GM23248 (cell line): ENCODE data around the gene ZNF526. TPM values are rescaled to one million over a fixed set of nuclear protein-coding genes. Genes with fewer than 3 reads are reported as not detected.

Source experiments
- DNase-seq: peaks from one replicate; pipeline ENCODE4 v3.0.0-alpha.2; 2015
- H2AFZ ChIP-seq: fragments of 200-600 bp; sonication (generic); 2 replicates; pipeline ENCODE4 v1.6.1; 2016; ENCODE audit warnings: antibody characterized with exemption
- H3F3A ChIP-seq: fragments of 200-600 bp; sonication (generic); 2 replicates; pipeline ENCODE4 v1.6.1; 2016; ENCODE audit warnings: mild to moderate bottlenecking, antibody characterized with exemption, mixed run types; ENCODE audit not compliant: insufficient read depth
- H3K27ac ChIP-seq: fragments of 200-600 bp; sonication (generic); 2 replicates; pipeline ENCODE4 v1.5.1; 2016; ENCODE audit warnings: mild to moderate bottlenecking
- H3K27me3 ChIP-seq: fragments of 200-600 bp; sonication (generic); replicated peaks from 2 replicates; pipeline ENCODE4 v1.6.1; 2016; ENCODE audit warnings: mild to moderate bottlenecking; ENCODE audit not compliant: insufficient read depth
- H3K36me3 ChIP-seq: fragments of 200-600 bp; sonication (generic); 2 replicates; pipeline ENCODE4 v1.6.1; 2016; ENCODE audit warnings: low read depth, mild to moderate bottlenecking
- H3K4me1 ChIP-seq: fragments of 200-600 bp; sonication (generic); 2 replicates; pipeline ENCODE4 v1.6.1; 2016; ENCODE audit warnings: mild to moderate bottlenecking; ENCODE audit not compliant: insufficient read depth
- H3K4me2 ChIP-seq: fragments of 200-600 bp; sonication (generic); one replicate; pipeline ENCODE4 v1.6.1; 2016; ENCODE audit warnings: mild to moderate bottlenecking; ENCODE audit not compliant: unreplicated experiment
- H3K4me3 ChIP-seq: fragments of 200-600 bp; sonication (generic); 2 replicates; pipeline ENCODE4 v1.5.1; 2016; ENCODE audit warnings: mild to moderate bottlenecking
- H3K79me2 ChIP-seq: fragments of 200-600 bp; sonication (generic); 2 replicates; pipeline ENCODE4 v1.6.1; 2016; ENCODE audit warnings: mild to moderate bottlenecking; ENCODE audit not compliant: insufficient read depth
- H3K9ac ChIP-seq: fragments of 200-600 bp; sonication (generic); 2 replicates; pipeline ENCODE4 v1.6.1; 2016; ENCODE audit warnings: mild to moderate bottlenecking
- H3K9me2 ChIP-seq: fragments of 200-600 bp; sonication (generic); 2 replicates; pipeline ENCODE4 v1.6.1; 2016; ENCODE audit warnings: mixed run types, mild to moderate bottlenecking, moderate library complexity; ENCODE audit not compliant: insufficient read depth
- H3K9me3 ChIP-seq: fragments of 200-600 bp; sonication (generic); one replicate; pipeline ENCODE4 v1.6.1; 2017; ENCODE audit warnings: low read depth
- H4K20me1 ChIP-seq: fragments of 200-600 bp; sonication (generic); 2 replicates; pipeline ENCODE4 v1.6.0; 2016; ENCODE audit not compliant: insufficient read depth
- EZH2 ChIP-seq: fragments of 200-600 bp; sonication (generic); IDR thresholded peaks from 2 replicates; pipeline ENCODE4 v1.6.1; 2018; ENCODE audit warnings: antibody characterized with exemption, mild to moderate bottlenecking; ENCODE audit not compliant: insufficient read depth, poor library complexity, severe bottlenecking
- EZH2phosphoT487 ChIP-seq: fragments of 200-600 bp; sonication (generic); IDR thresholded peaks from 2 replicates; pipeline ENCODE4 v1.6.1; 2018; ENCODE audit warnings: antibody characterized with exemption, moderate library complexity, mild to moderate bottlenecking, low read depth; ENCODE audit not compliant: insufficient read depth
- WGBS, 2 experiments: methylation state at CpG; one replicate each; pipeline ENCODE4 v1.1.6; 2015 to 2017; ENCODE audit warnings: low lambda C conversion rate in 2 of 2, low coverage in 1 of 2; ENCODE audit errors: missing lambda C conversion rate in 2 of 2; 5-methylcytosine and 5-hydroxymethylcytosine counted together
- in situ Hi-C: fragments of 300-500 bp; cut with MboI; formaldehyde crosslinking; loops from 2 replicates; pipeline ENCODE4 v1.15.0; 2020
- polyA plus RNA-seq: library from polyadenylated mRNA; unstranded; fragments of >200 nt; fragmentation: Nextera tagmentation; extraction: Ambion mirVana; gene quantifications from 2 replicates; pipeline ENCODE4 v1.2.1, GENCODE V29; 2016
- total RNA-seq: library from RNA; depleted of rRNA; stranded (reverse); fragments of >200 nt; shearing (Covaris generic); gene quantifications from 2 replicates; pipeline ENCODE4 v1.2.3, GENCODE V29; 2014

ZNF526 gene
- total and polyA plus RNA-seq, 2 experiments from 2014 or later = 7.8 to 10.2 TPM

DNA sequence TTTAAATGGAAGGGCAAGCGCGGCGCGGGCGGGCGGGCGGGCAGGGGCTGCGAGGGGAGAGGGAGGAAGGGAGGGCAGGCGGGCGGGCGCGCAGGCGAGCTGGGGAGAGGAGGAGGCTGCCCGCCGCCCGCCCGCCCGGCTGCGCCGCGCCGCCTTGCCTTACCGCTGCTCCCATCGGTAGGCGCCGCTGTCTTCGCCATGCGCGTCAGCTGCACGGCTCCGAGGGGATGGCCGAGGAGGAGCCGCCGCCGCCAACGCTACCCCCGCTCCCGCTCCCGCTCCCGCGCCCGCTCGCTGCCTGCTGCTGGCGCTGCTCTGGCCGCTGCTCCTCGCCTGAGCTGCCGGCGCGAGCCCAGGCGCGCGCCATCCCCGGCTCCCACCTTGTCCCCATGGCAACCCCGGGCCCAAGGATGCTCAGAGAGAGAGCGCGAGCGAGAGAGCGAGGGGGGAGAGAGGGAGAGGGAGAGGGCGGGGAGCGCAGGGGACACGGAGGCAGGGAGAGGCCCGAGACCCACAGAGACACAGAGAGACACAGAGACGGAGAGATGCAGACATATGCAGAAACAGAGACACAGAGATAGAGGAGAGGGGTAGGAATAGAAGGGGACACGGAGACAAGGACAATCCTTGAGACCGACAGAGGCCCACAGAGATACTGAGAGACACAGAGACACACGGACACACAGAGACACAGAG is 43.0 kb upstream of the ZNF526 start:
- H4K20me1 ChIP-seq = no peaks in the 10 kb centered on the region
- no peak overlapping the region for H3K27ac ChIP-seq
- no peak overlapping the region for H3K9ac ChIP-seq
- peak; percentile 91 for DNase-seq
- H3K4me3 ChIP-seq = peak overlapping the region; percentile 86
- no peaks in the 10 kb centered on the region for H3K79me2 ChIP-seq
- TF ChIP-seq EZH2 (no peak), EZH2phosphoT487 (no peak)
- H3K9me2 ChIP-seq = no peaks in the 10 kb centered on the region
- in situ Hi-C loops = no loop called here
- peak overlapping the region; percentile 96 for H3K4me2 ChIP-seq
- H2AFZ ChIP-seq = peak overlapping the region; percentile 34; the same call in 1 of the 2 replicates
- H3K27me3 ChIP-seq = peaks cover 42% of the 10 kb centered on the region
- peaks cover 7% of the 10 kb centered on the region; the same call in 1 of the 2 replicates for H3K4me1 ChIP-seq
- no peaks in the 10 kb centered on the region for H3K9me3 ChIP-seq
- H3K36me3 ChIP-seq = no peaks in the 10 kb centered on the region
- 1% methylated on average over 35 to 65 of the region's 66 CpGs for whole genome bisulfite sequencing, 2 experiments
- H3F3A ChIP-seq = peaks cover 7% of the 10 kb centered on the region; the same call in 1 of the 2 replicates

- WGBS, 2 experiments = 49 to 52% methylated on average over 3 of the region's 3 CpGs
- peaks cover 42% of the 10 kb centered on the region for H3K27me3 ChIP-seq
These were observed 42.5 kb upstream of the ZNF526 start for GRCh38 chr19:42177686-42178019.

DNA sequence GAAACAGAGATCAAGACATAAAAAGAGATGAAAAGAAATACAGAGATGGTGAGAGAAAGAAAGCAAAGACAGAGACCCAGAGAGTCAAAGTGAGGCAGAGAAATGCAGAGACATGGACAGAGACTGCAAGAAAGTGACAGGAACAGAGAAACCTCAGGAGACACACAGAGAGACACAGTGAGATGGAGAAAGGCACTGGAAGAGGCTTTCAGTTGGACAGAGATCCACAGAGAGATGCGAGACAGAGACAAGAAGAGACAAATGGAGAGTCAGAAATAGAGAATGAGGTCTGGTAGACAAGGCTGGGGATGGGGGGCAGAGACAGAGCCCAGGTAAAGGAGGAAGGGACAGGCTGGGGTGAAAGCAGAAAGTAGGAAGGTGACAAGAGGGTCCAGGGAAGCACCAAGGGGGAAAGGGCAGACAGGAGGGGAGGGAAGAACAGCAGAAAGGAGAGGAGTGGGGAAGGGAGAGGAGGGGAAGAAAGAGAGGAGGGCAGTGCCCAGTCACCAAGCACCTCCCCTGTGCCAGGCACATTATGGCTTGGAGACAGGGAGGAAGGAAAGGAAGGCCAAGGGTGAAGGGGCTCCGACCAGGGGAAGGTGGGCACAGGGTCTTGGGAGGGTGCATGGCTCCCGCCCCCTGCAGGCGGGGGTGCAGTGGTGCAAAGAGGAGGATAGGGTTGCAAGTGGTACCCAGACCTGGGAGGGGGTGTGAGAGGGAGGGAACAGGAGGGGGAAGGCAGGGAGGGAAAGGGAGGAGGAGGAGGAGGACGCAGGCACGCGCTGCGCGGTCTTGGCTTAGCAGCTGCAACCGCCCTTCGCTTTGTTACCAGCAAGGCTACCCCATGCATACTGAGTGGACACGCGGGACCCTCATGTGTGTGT is 41.1 kb upstream of the ZNF526 start:
- no peak overlapping the region for H2AFZ ChIP-seq
- peaks cover 17% of the 10 kb centered on the region for H3F3A ChIP-seq
- H3K27me3 ChIP-seq = peaks cover 42% of the 10 kb centered on the region
- peaks cover 8% of the 10 kb centered on the region for H3K4me1 ChIP-seq
- in situ Hi-C loops = no loop called here
- no peak for TF ChIP-seq EZH2phosphoT487
- no peak for TF ChIP-seq EZH2
- WGBS, 2 experiments = 3 to 5% methylated on average over 3 to 13 of the region's 13 CpGs
- H3K4me3 ChIP-seq = no peak overlapping the region
- no peaks in the 10 kb centered on the region for H4K20me1 ChIP-seq
- H3K79me2 ChIP-seq = no peaks in the 10 kb centered on the region
- H3K9me3 ChIP-seq = no peaks in the 10 kb centered on the region
- DNase-seq = no peak
- no peak overlapping the region for H3K9ac ChIP-seq
- no peaks in the 10 kb centered on the region for H3K36me3 ChIP-seq
- H3K27ac ChIP-seq = no peak overlapping the region
- H3K4me2 ChIP-seq = no peak overlapping the region
- H3K9me2 ChIP-seq = no peaks in the 10 kb centered on the region

More at GRCh38 chr19:42177686-42178019, 42.5 kb upstream of the ZNF526 start:
- no peak overlapping the region for H3K27ac ChIP-seq
- no peak overlapping the region for H3K9ac ChIP-seq
- no peak overlapping the region for H2AFZ ChIP-seq
- peaks cover 7% of the 10 kb centered on the region; the same call in 1 of the 2 replicates for H3K4me1 ChIP-seq
- H3K79me2 ChIP-seq = no peaks in the 10 kb centered on the region
- no peaks in the 10 kb centered on the region for H3K36me3 ChIP-seq
- no peak for DNase-seq
- TF ChIP-seq EZH2phosphoT487 (no peak), EZH2 (peak; percentile 68)
- no peak overlapping the region for H3K4me2 ChIP-seq
- no peaks in the 10 kb centered on the region for H3K9me2 ChIP-seq
- H3K9me3 ChIP-seq = no peaks in the 10 kb centered on the region
- peaks cover 7% of the 10 kb centered on the region; the same call in 1 of the 2 replicates for H3F3A ChIP-seq
- no peak overlapping the region for H3K4me3 ChIP-seq
- no peaks in the 10 kb centered on the region for H4K20me1 ChIP-seq
- in situ Hi-C loops = no loop called here

GRCh38 chr19:42184401-42184861 is 35.7 kb upstream of the ZNF526 start:
- Histone ChIP-seq H3K4me1 (peaks cover 16% of the 10 kb centered on the region), H4K20me1 (no peaks in the 10 kb centered on the region), H2AFZ (peak overlapping the region; percentile 41; the same call in 1 of the 2 replicates), H3K27ac (peak overlapping the region; percentile 45), H3K9me2 (no peaks in the 10 kb centered on the region), H3K79me2 (no peaks in the 10 kb centered on the region), H3K4me3 (no peak overlapping the region), H3K4me2 (peak overlapping the region; percentile 39), H3F3A (peaks cover 28% of the 10 kb centered on the region), H3K9me3 (no peaks in the 10 kb centered on the region), H3K9ac (no peak overlapping the region), H3K27me3 (0 out of 2 replicates have a peak, but pooled peaks cover 7% of the 10 kb centered on the region), H3K36me3 (no peaks in the 10 kb centered on the region)
- 0% methylated on average over 1 of the region's 1 CpG for WGBS, 2 experiments
- TF ChIP-seq EZH2phosphoT487 (no peak), EZH2 (no peak)
- DNase-seq = peak; percentile 90
- in situ Hi-C loops = no loop called here
